ENCODE measurements around the gene GRIA2.
"Not testable (repeated sequence)": the region's sequence is repeated elsewhere in the genome, so short reads cannot be mapped to it uniquely, and the experiment has no call there.

GRIA2 gene

GRCh38 chr4:157220371-157220881 is at the start of gene GRIA2:
GRIA2 (plus strand) TSS chr4:157220728; CDS start chr4:157221043, 315 bp downstream.
- peaks cover 18 to 19% of the 10 kb centered on the region in 2 donors for H3K27me3 ChIP-seq (ENCODE audit: control insufficient read depth in 1 of 2, insufficient read depth in 2 of 2, low read length in 2 of 2)
- H3K4me3 ChIP-seq (ENCODE audit: low read depth in 1 of 2, low read length in 2 of 2) = peak within 1 kb of the TSS in 1 of 2 donors; percentile 26
- no peak within 1 kb of the TSS for H3K27ac ChIP-seq (ENCODE audit: low read depth, low read length)
- no peaks in the 10 kb centered on the region for H3K36me3 ChIP-seq (ENCODE audit: insufficient read depth, low read length)
- no peaks in the 10 kb centered on the region for H3K9me3 ChIP-seq (ENCODE audit: low read length)
- no peak within 1 kb of the TSS for H3K9ac ChIP-seq (ENCODE audit: low read length)
- no peaks in the 10 kb centered on the region for H3K4me1 ChIP-seq (ENCODE audit: insufficient read depth, low read length)

DNA sequence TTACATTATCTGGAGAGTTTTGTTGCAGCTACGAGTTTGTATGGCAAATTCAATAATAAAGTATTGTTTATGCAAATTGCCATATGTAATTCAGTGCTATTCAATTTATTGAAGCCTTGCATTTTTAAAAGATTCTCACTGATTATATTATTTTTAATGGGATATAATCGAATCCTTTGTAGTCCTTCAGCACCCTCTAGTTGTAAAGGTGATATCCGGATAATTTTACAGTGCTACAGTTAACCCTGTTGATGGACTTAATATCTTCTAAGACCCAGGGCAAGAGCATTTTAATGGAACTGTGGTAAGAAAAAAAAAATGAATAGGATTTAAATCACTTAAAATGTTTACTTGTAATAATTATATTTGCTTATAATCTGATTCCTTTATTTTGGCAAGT is 48.5 kb upstream of the GRIA2 start:
- H3K4me1 ChIP-seq (ENCODE audit: insufficient read depth, low read length) = no peaks in the 10 kb centered on the region
- no peaks in the 10 kb centered on the region for H3K27me3 ChIP-seq (ENCODE audit: control insufficient read depth in 1 of 2, insufficient read depth in 2 of 2, low read length in 2 of 2)
- H3K4me3 ChIP-seq (ENCODE audit: low read depth in 1 of 2, low read length in 2 of 2) = no peak overlapping the region
- no peaks in the 10 kb centered on the region for H3K9me3 ChIP-seq (ENCODE audit: low read length)
- H3K9ac ChIP-seq (ENCODE audit: low read length) = no peak overlapping the region
- no peak overlapping the region for H3K27ac ChIP-seq (ENCODE audit: low read depth, low read length)
- H3K36me3 ChIP-seq (ENCODE audit: insufficient read depth, low read length) = no peaks in the 10 kb centered on the region

- not testable (repeated sequence) for H3K9me3 ChIP-seq (ENCODE audit: low read length); H3K27ac ChIP-seq (ENCODE audit: low read depth, low read length); H3K4me1 ChIP-seq (ENCODE audit: insufficient read depth, low read length); H3K9ac ChIP-seq (ENCODE audit: low read length); H3K27me3 ChIP-seq (ENCODE audit: control insufficient read depth in 1 of 2, insufficient read depth in 2 of 2, low read length in 2 of 2); H3K4me3 ChIP-seq (ENCODE audit: low read depth in 1 of 2, low read length in 2 of 2); H3K36me3 ChIP-seq (ENCODE audit: insufficient read depth, low read length)
Measured at GRCh38 chr4:157180268-157180667, 40.3 kb upstream of the GRIA2 start.

- no peak overlapping the region for H3K27ac ChIP-seq (ENCODE audit: low read depth, low read length)
- H3K9ac ChIP-seq (ENCODE audit: low read length) = no peak overlapping the region
- H3K4me1 ChIP-seq (ENCODE audit: insufficient read depth, low read length) = no peaks in the 10 kb centered on the region
- H3K9me3 ChIP-seq (ENCODE audit: low read length) = no peaks in the 10 kb centered on the region
- no peaks in the 10 kb centered on the region for H3K36me3 ChIP-seq (ENCODE audit: insufficient read depth, low read length)
- H3K4me3 ChIP-seq (ENCODE audit: low read depth in 1 of 2, low read length in 2 of 2) = no peak overlapping the region
- no peaks in the 10 kb centered on the region for H3K27me3 ChIP-seq (ENCODE audit: control insufficient read depth in 1 of 2, insufficient read depth in 2 of 2, low read length in 2 of 2)
Measured at GRCh38 chr4:157184300-157184699, 36.2 kb upstream of the GRIA2 start.

DNA sequence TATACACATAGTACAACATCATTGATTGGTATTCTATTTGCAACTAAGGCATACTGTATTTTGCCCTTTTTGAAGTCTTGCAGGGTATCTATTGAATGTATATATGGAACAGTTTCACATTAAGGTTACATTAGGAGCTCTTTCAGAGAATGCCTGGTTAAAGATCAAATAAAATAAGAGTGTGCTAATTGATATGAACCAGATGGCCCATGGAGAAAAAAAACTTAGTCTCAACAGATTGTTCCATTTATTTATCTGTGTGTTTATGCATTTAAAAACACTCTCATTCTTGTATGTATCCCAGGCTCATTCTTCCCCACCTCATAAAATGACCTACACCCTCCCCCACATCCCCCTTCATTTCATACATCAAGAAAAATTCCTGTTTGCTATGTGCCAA is 35.2 kb upstream of the GRIA2 start:
- Histone ChIP-seq H3K27me3 (ENCODE audit: control insufficient read depth in 1 of 2, insufficient read depth in 2 of 2, low read length in 2 of 2) (no peaks in the 10 kb centered on the region), H3K36me3 (ENCODE audit: insufficient read depth, low read length) (no peaks in the 10 kb centered on the region), H3K27ac (ENCODE audit: low read depth, low read length) (no peak overlapping the region), H3K9me3 (ENCODE audit: low read length) (no peaks in the 10 kb centered on the region), H3K4me1 (ENCODE audit: insufficient read depth, low read length) (no peaks in the 10 kb centered on the region), H3K9ac (ENCODE audit: low read length) (no peak overlapping the region), H3K4me3 (ENCODE audit: low read depth in 1 of 2, low read length in 2 of 2) (no peak overlapping the region)

DNA sequence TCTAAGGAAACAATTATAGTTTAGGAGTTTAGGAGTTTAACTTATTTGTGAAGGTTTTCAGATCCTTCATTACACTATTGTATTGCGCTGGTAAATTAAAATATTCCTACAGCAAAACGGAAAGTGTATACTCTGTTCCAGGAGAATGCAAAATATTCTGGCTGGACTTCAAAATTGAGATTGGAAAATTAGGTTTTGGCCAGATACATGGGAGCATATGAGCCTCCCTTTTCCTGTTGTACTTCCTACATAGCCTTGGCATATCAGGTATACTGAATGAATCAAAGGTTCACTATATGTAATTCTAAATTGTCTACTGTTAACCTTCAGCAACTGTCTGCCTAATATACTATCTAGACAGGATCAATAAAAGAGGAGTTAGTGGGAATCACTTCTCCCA is 25.2 kb upstream of the GRIA2 start:
- Histone ChIP-seq H3K9ac (ENCODE audit: low read length) (no peak overlapping the region), H3K27me3 (ENCODE audit: control insufficient read depth in 1 of 2, insufficient read depth in 2 of 2, low read length in 2 of 2) (no peaks in the 10 kb centered on the region), H3K4me1 (ENCODE audit: insufficient read depth, low read length) (no peaks in the 10 kb centered on the region), H3K27ac (ENCODE audit: low read depth, low read length) (no peak overlapping the region), H3K4me3 (ENCODE audit: low read depth in 1 of 2, low read length in 2 of 2) (no peak overlapping the region), H3K9me3 (ENCODE audit: low read length) (no peaks in the 10 kb centered on the region), H3K36me3 (ENCODE audit: insufficient read depth, low read length) (no peaks in the 10 kb centered on the region)

GRCh38 chr4:157196046-157196445 is 24.5 kb upstream of the GRIA2 start:
- no peak overlapping the region for H3K9ac ChIP-seq (ENCODE audit: low read length)
- no peaks in the 10 kb centered on the region for H3K9me3 ChIP-seq (ENCODE audit: low read length)
- no peaks in the 10 kb centered on the region for H3K4me1 ChIP-seq (ENCODE audit: insufficient read depth, low read length)
- H3K36me3 ChIP-seq (ENCODE audit: insufficient read depth, low read length) = no peaks in the 10 kb centered on the region
- no peaks in the 10 kb centered on the region for H3K27me3 ChIP-seq (ENCODE audit: control insufficient read depth in 1 of 2, insufficient read depth in 2 of 2, low read length in 2 of 2)
- no peak overlapping the region for H3K27ac ChIP-seq (ENCODE audit: low read depth, low read length)
- no peak overlapping the region for H3K4me3 ChIP-seq (ENCODE audit: low read depth in 1 of 2, low read length in 2 of 2)

DNA sequence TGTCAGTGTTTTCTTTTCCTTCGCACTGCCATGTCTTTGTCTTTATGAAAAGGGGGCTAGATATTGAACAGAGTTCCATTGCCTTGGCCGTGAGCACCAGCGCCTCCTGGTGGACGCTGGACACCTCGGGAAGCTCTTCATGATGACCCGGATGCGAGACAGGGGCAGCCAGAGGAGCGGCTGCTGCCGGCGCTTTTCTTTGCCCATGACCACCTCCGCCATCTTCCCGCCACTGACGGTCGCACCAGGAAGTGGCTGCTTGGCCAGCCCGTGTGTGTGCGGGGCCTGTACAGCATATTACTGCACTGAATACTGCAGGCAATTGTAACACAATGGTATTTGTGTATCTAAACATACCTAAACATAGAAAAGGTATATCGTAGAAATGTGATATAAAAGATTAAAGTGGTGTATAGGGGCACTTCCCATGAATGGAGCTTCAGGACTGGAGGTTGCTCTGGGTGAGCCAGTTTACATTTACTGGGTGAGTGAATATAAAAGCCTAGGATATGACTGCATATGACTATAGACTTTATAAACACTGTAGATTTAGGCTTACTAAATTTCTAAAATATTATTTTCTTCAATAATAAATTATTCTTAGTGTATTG is 15.8 kb upstream of the GRIA2 start:
- Histone ChIP-seq H3K9me3 (ENCODE audit: low read length) (no peaks in the 10 kb centered on the region), H3K4me3 (ENCODE audit: low read depth in 1 of 2, low read length in 2 of 2) (no peak overlapping the region), H3K4me1 (ENCODE audit: insufficient read depth, low read length) (no peaks in the 10 kb centered on the region), H3K9ac (ENCODE audit: low read length) (no peak overlapping the region), H3K27me3 (ENCODE audit: control insufficient read depth in 1 of 2, insufficient read depth in 2 of 2, low read length in 2 of 2) (no peaks in the 10 kb centered on the region), H3K36me3 (ENCODE audit: insufficient read depth, low read length) (no peaks in the 10 kb centered on the region), H3K27ac (ENCODE audit: low read depth, low read length) (no peak overlapping the region)

GRCh38 chr4:157217708-157218107 is 2.8 kb upstream of the GRIA2 start:
- Histone ChIP-seq H3K4me3 (ENCODE audit: low read depth in 1 of 2, low read length in 2 of 2) (no peak overlapping the region), H3K4me1 (ENCODE audit: insufficient read depth, low read length) (no peaks in the 10 kb centered on the region), H3K36me3 (ENCODE audit: insufficient read depth, low read length) (no peaks in the 10 kb centered on the region), H3K9me3 (ENCODE audit: low read length) (no peaks in the 10 kb centered on the region), H3K27me3 (ENCODE audit: control insufficient read depth in 1 of 2, insufficient read depth in 2 of 2, low read length in 2 of 2) (peaks cover 16 to 18% of the 10 kb centered on the region in 2 donors), H3K27ac (ENCODE audit: low read depth, low read length) (no peak overlapping the region), H3K9ac (ENCODE audit: low read length) (no peak overlapping the region)

- H3K36me3 ChIP-seq (ENCODE audit: insufficient read depth, low read length) = no peaks in the 10 kb centered on the region
- H3K9me3 ChIP-seq (ENCODE audit: low read length) = no peaks in the 10 kb centered on the region
- no peak overlapping the region for H3K9ac ChIP-seq (ENCODE audit: low read length)
- H3K27ac ChIP-seq (ENCODE audit: low read depth, low read length) = no peak overlapping the region
- H3K27me3 ChIP-seq (ENCODE audit: control insufficient read depth in 1 of 2, insufficient read depth in 2 of 2, low read length in 2 of 2) = peaks cover 18 to 19% of the 10 kb centered on the region in 2 donors
- H3K4me1 ChIP-seq (ENCODE audit: insufficient read depth, low read length) = no peaks in the 10 kb centered on the region
- H3K4me3 ChIP-seq (ENCODE audit: low read depth in 1 of 2, low read length in 2 of 2) = peak overlapping the region in 1 of 2 donors; percentile 26
Measured at GRCh38 chr4:157219711-157220370, 687 bp upstream of the GRIA2 start.

DNA sequence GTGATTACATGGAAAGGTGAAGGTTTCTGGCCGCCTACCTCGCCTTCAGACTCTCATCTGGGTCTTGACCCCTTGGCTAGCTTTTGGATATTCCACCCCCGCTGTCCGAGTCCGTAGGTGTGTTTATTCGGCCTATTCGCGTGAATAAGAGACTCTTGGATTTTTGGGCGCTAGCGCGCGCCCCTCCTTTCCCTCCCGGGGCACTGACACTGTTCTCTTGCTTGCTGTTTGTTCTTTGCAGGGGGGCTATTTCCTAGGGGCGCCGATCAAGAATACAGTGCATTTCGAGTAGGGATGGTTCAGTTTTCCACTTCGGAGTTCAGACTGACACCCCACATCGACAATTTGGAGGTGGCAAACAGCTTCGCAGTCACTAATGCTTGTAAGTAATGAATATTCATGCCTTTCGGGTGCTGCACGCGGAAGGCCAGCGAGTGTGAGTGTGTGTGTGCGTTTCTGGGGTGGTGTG is 932 bp downstream of the GRIA2 start:
- H3K4me3 ChIP-seq (ENCODE audit: low read depth in 1 of 2, low read length in 2 of 2) = no peak overlapping the region

More for the DNA sequence above, 932 bp downstream of the GRIA2 start:
- Histone ChIP-seq H3K4me1 (ENCODE audit: insufficient read depth, low read length) (no peaks in the 10 kb centered on the region), H3K9me3 (ENCODE audit: low read length) (no peaks in the 10 kb centered on the region), H3K27me3 (ENCODE audit: control insufficient read depth in 1 of 2, insufficient read depth in 2 of 2, low read length in 2 of 2) (peaks cover 18 to 19% of the 10 kb centered on the region in 2 donors), H3K9ac (ENCODE audit: low read length) (no peak overlapping the region), H3K36me3 (ENCODE audit: insufficient read depth, low read length) (no peaks in the 10 kb centered on the region), H3K27ac (ENCODE audit: low read depth, low read length) (no peak overlapping the region)
